Stimulated activated CD4-positive, alpha-beta T cell treated with anti-CD3 and anti-CD28 coated beads, Interleukin-15, amount 100 ng/mL, for 24 hours (primary cell): ENCODE measurements around the gene PLXNA4.

ENCODE experiments used
- DNase-seq: peaks from one replicate; pipeline ENCODE4 v3.0.0-alpha.2; 2020

The PLXNA4 gene

DNA sequence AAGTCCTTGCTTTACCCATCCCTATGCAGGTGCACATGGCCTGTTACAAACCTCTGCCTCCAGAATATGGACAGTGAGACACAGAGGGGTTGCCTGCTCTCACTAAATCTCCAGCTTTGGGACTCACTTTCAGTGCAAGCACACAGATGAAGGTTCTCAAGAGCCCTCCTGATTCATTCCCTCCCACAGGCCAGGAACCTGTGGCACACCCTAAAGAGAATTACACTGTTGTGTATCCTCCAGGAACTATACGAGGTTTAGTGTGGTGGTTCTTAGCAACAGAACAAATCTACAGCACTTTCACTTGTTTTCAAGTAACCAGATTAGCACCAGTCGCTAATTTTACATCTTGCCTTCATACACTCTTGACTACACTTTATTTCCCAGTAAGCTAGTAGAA, 192.3 kb downstream of the PLXNA4 start:
- no peak for DNase-seq

DNA sequence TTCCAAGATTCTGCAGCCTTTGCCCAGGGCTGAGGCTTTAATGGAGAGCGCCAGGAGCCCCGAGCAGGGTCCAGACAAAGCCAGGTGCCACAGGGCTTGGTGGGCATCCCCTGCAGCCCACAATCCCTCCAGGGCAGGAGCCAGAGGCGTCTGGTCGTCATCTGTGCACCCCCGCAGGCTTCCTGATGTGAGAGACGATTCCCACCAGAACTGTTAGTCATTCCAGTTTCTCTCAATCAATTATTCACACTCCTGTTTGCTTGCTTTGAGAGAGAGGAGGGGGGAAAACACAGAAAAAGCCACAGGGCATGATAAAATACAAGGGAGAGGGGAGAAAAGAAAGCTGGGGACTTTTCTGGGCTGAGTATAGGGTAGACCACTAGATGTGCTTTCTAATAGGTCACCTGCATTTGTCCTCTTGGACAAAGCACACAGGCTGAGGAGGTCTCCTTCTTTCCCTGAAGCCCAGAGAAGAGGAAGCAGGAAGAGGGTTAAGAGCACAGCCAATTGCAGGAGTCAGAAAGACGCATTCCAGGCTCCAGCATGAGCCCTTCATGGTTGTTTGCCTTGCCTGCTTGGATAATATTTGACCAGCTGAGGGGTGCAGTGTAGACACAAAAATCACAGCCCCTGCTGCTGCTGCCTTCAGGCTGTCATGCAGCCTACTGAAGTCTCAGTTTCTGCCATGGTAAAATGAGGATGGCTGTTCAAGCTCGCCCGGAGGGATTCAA, 194.4 kb downstream of the PLXNA4 start:
- DNase-seq: no peak

DNA sequence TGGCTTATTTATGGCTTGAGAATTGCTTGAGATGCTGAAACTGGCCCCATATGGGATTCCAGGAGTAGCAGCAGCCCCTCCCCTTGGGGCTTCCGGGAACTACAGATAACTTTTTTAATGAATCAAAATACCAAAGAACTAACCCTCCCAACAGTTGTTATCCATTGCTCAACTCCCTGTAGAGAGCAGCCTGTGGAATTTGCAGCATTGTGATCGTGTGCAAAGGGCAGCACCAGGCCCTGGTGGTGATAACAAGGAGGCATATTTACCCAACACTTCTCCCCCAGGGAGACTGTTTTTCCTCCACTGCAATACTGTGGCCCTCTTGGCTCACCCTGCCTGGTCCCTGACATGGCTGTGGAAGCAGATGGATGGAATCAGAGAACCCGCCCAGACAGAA, 196.2 kb downstream of the PLXNA4 start:
- DNase-seq: no peak

DNA sequence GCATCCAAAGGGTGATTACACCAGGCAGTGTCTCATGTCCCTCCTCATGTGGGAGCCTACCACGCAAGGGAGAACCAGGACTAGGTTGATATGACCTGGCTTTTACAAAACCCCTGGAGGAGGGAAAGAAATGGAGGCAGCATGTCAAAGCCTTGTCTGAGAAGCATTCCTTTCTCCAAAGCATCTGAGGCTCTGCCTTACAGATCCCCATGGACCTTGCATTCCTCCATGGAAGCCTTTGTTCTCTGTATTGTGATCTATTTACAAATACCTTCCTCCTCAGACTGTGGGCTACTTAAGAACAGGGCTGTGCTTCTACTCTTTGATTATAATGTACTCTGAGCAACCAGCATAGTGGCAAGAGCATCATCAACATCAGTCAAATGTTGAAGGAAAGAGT, 197.0 kb downstream of the PLXNA4 start:
- no peak for DNase-seq

DNA sequence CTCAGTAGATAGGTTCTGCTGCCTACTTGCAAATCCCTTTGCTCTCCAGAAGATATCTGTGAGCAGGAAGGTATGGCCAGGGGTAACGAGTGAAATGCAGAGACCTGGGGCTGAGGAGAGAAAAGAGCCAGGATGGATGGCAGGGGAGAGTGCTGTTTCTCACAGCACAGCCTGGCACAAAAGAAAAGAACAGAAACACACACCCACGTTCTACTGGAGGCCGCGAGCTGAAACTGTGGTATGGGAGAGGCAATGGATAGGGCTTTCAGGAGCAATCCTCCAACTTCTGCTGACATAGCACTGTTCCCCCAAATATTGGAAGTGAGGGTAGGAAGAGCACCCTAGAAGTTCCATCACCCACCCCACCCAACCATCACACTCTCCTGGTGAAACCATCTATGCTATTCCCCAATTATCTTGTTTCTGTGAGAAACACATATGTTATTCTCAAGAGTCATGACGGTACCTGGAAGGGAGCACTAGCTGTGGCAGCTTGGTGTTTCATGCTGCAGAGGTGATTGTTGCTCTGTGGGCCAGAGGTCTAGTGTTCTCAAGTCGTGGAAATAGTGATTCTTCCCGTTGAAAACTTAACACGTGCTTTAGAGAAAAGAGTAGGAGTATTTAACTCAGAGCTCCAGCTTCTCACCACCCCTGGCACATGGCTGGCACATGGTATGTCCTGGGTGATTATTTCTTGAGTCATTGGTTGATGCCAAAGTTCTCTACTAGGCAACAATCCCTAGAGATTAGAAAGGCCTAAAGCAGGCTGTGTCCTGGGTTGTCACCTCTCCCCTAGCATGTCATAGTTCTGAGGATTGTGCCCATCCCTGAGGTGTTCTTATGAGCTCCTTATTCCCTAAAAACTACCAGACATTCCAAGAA, 198.3 kb downstream of the PLXNA4 start:
- no peak for DNase-seq

DNA sequence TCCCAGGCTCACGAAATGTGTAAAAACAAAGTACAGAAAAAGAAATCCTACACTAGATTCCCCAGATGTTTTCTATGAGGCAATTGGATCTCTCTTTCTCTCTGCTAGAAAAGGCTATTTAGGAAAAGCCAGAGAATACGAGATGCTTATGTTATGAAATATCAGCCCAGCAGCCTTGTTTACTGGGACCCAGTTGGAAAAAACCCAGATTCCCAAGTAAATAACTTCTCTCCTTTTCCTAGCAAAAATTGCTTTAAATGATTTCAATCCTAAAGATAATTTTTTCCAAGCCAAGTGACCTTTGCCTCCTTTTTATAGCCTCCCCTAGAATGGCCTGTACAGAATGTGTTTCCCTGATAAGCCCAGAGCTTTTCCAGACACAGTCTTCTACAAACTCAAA, 199.3 kb downstream of the PLXNA4 start:
- no peak for DNase-seq

DNA sequence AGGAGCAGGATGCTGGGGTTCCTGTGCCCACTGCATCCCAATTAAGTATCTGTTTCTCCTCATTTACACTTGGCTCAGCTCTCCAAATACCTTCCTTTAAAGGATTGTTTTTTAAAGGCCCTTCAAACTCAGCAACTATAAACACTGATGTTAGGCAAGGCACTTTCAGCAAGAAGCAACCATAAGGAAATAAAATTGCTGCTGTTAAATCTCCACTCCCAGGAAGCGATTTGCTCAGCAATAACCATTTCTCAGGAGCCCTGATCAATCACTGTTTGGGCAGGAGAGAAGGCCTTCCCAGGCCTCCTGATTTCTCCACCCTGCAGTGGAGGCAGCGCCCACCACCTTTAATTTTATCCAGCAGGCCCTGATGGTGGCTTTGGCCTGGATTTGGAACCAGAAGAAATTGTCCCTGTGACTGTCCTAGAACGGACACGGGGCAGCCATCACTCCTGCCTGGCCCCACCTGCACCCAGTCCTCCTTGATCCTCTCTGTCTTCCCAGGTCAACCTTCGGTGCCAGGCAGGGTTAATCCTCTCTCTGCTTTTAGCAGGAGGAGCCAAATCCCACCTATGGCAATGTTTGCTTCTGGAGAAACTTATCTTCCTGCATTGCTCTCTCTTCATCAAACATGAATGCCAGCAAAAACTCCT, 199.8 kb downstream of the PLXNA4 start:
- DNase-seq: no peak

DNA sequence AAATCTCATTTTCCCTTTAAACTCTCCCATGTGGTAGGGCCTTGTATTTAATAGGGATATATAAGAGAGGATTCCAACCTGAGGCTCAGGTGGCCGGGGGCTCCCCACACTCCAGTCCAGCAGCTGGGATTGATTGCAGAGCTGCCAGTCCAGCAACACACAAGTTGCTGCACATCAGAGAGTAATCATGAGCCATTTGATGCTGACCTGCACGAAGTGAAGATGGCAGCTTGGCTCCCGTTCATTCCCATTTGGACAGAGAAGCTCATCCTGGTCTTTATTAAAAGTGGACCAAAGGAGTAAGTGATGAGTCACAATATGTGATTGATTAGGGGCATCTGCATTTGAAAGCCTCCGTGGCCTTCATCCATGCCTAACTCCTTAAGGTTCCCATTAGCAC, 202.4 kb downstream of the PLXNA4 start:
- no peak for DNase-seq

DNA sequence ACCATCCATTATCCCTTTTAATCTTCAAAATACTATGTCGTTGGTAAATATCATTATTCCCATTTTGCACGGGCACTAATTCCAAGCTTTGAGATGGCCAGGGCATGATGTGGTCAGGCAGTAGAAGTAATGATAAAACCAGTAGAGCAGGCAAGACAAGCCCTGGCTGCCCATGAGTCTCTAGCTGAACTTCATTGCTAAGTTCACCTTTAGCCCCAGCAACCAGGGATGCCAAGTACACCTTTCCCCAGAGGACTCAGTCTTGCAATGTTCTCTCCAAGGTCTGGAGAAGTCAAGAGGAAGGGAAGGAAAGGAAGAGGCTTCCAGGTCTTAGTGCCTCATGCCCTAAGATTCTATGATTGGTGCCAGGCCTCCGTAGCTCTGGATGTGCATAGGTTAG, 203.2 kb downstream of the PLXNA4 start:
- DNase-seq: no peak

DNA sequence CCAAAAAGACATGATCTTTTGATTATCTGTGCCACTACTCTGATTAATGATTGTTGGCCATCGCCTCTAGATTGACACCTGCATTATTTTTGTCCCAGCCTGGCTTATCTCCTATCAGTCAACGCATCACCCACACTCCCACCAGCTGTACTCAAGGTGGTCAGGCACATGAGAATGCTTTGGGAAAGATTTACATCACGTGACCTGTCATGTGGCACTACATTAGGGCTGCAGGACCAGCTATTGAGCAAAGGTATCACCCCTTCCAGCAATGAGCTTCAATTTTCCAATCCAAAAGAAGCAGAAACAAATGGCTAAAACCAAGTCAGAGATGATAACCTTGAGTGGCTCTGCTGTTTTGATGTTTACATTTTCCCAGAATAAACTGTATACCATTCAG, 204.3 kb downstream of the PLXNA4 start:
- no peak for DNase-seq

DNA sequence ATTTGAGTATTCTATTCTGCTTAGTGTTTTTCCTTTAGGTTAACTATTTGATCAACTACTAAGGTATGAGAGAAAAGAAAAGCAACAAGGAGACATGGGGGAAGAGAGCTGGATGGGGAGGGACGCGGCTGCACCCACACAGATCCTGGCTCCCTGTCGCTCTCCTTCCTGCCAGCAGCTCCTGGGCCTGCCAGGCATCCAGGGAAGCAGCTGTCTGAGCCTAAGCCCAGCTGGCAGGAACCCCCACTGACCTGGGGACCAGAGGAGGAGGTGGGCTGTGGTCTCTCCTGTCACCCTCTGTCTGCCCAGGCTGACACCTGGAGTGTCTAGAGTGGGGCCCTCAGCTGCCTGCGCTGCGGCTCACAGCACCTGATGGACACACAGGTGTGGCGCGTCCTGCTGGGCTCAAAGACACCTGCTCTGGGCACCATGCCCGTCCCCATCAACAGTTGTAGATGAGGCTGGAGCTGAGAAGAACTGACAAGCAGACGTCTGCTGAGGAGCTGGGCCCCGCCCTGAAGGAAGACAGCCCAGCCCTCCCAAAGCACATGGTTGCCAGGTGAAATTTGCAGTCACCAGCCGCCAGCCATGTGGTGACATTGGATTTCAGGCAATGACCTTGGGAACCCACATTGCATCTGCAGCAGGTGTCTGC, 207.9 kb downstream of the PLXNA4 start:
- no peak for DNase-seq

DNA sequence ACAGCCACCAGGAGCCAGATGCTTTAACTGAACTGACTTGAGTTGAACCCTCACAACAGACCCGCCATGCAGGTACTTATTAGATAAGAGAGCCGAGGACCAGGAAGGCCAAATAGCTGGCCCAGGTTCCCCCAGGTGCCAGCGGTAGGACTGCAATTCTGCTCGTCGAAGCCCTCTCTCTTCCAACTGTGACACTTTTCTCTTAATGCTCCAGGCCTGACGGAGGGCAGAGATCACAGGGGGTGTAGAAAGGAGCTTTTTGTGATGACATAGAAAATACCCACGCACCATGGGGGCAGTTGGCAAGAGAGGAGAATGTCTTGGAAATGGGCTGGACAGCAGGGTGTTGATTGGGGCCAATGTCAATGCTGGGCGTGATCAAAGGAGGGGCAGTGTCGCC, 208.5 kb downstream of the PLXNA4 start:
- DNase-seq: no peak

DNA sequence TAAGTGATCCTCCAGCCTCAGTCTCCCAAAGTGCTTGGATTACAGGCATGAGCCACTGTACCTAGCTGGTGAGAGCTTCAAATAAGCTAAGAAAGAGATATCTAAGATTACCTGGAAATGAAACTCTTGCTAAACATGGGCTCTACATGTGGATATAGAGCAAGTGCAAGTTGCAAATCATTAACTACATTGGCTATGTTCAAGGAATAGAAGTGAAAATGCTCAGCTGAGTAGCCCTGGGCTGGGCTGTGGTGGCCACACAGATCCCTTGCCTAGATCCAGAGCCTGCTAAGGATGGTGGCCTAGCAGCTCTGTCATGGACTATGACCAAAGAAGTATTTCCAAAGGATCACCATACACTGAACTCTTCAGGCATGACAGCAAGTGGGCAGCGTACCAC, 209.3 kb downstream of the PLXNA4 start:
- DNase-seq: no peak

DNA sequence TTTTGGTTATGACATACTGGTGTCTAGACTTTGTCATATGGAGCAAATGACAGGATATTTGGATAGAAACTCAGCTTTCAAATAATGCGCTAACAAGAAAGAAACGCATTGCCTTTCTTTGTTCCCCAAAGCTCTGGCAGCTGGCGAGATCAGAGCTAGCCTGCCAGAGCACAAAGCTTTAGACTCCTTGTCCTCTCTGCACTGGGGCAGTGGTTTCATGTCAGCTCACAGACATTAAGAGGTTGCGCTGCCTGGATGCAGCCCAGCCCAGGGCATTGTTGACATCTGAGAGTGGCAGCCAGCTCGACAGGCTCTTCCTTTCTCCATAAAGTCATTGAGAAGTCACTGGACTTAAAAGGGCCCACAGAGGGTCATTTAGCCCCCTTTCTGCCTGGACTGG, 212.0 kb downstream of the PLXNA4 start:
- DNase-seq: no peak

DNA sequence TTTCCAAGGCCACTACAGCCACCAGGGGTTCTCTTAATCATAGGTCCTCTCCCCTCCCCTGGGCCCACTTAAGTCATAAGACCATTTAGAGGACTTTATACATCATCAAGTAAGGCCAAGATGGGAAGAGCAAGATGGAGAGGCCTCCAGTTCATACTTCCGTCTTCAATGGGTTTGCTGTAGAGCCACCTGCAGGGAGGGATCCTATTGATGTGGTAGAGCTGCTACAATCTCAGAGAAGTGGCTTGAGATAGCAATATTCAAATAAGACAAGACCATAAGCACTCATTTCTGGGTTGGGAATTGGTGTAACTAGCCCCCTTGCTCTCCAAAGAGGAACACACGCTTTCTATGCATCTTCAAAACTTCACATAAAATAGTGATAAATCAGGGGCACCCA, 214.2 kb downstream of the PLXNA4 start:
- DNase-seq: no peak

DNA sequence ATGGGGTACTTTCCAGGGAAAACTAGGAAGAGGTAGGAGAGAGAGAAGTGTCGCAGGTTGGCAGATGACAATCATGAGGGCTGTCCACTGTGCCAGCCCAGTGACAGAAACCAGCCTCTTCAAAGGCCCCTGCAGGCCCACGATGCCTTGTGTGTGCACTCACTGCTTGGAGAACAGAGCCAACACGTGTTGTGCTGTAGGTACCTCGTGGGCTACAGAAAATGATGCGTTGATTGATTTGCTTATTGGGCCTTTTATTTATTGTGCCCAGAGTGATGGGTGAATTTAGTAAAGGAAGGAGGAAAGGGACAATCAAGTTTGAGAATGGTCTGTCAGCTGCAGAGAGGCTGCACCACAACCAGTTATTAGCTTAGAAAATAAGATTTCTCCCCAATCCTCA, 215.1 kb downstream of the PLXNA4 start:
- no peak for DNase-seq

DNA sequence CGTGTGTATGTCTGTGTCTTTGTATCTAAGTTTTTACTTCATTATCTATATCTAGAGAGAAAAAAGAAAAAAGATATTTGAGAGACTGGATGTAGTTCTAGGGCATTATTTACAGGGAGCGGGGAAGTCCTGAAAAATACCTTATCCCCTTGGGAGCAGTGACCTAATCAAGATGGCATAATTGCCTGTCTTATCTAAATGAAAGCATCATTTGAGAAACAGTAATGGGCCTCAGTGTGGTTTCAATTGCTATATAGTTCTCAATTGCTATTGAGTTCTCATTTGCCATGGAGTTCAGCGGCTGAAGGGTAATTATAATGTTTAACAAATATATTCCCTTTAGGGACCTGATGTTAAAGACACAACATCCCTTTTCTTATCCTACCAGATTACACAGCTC, 216.5 kb downstream of the PLXNA4 start:
- DNase-seq: no peak

DNA sequence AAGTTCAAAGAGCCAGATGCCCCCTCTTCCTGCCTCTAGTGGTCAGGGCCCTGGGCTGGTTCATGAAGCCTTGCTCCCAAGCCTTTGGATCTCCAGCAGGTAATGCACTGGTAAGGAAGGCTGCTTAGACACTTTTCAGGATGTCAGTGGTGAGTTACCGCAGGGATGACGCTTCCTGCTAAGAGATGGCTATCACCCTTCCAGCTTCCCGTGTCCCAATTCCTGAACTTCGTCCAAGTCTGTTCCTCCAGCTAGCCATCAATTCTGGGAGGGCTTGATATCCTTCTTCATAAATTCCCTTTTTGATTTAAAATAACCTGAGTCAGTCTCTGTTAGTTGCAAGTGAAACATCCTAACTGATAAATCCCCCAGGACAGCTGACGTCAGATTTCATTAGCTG, 221.2 kb downstream of the PLXNA4 start:
- DNase-seq: no peak

DNA sequence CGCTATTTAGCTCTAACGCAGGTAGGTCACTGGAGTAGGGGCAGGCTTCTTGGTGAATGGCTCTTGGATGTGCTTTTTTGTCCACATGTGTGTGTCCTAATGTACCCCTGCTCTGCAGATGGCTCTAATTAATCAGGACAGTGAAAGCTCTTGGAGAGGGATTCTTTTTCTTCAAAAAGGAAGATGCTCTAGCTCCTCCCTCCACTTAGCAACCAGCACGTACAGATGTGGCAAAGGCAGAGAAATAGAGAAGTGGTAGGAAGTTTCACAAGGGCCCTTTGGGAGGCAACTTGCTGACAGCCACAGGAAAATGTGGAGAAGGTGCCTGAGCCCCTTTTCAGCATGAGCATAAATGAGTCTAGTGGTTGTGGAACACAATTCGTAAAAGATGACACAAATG, 221.7 kb downstream of the PLXNA4 start:
- DNase-seq: no peak

DNA sequence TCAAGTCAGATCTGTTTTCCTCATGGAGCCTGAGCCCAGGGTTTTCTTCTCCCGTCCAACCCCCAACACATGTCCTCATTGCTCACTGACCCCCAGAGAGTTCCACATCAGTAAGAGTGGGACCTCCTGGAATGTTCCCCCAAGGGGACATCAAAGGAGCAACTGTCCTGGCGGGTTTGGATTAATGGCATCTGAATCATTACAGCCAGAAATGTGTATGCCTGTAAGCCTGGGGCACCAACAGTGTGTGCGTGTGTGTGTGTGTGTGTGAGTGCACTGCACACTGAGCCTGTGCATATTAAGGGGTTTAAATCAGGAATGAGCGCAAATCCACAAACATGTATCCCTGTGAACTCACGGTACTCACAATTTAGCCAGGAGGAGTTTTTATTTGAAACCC, 222.3 kb downstream of the PLXNA4 start:
- no peak for DNase-seq

DNA sequence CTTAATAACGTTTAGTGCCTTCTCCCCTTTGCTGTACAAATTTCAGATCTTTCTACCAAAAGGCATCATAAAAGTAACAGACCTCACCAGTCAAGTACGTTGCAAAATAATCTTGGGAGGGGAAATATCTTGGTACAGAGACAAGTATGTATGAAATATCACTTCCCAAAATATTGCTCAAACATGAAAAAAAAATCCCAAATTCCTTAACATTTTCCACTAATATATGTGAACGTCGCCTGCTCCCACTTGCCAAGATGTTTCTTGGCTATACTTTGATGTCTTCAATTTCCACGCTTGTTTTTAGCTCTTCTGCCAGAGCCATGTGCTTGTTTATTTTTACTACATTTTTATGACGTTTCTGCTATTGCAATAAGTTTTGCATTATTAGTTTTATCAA, 223.5 kb downstream of the PLXNA4 start:
- DNase-seq: no peak

DNA sequence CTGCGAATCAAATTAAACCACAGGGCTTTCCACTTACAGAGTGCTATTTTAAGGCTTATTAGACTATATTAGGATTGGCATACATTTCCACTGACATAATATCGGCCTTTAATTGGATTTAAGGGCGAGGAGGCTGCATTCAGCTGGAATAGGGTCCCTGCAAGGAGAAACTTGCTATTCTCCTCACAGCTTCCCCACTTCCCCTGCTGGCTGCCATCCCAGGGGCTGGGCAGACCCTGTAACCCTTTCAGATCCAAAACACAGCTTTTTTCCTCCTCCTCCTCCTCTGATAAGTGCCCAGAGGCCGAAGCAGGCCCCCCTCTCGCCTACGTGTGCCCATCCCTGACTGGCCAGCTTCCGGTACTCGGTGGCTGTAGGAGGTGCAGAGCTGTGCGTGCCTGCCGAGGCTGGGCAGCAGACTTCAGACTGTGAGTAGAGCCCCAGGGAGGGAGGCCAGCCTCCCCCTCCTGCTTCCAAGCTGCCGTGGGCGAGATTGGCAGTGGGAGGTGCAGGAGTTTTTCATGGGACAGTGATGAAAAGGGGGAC, 224.2 kb downstream of the PLXNA4 start:
- no peak for DNase-seq

DNA sequence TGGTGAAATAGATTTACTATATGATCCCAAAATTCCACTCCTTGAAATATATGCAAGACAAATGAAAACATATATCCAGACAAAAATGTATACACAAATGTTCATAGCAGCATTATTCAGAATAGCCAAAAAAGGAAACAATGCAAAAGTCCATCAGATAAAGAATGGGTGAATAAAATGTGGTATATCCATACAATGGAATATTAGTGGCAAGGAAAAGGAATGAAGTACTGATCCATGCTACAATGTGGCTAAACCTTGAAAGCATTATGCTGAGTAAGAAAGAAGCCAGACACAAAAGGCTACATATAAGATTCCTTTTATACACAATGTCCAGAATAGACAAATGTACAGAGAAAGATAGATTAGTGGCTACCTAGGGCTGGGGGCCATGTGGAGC, 225.5 kb downstream of the PLXNA4 start:
- DNase-seq: no peak
